T-helper 2 cell treated with Interferon-gamma antibody and Interleukin-4, amounts not matched to agents 5 μg/mL and 100 μg/mL, for 36 hours (primary cell): ENCODE measurements around the gene SLFN12.
A peak's percentile ranks its signal among the peaks of the same experiment; 100 is the strongest.
"Not testable (repeated sequence)": the region's sequence is repeated elsewhere in the genome, so short reads cannot be mapped to it uniquely, and the experiment has no call there.

Experiments used
- DNase-seq: peaks from one replicate; pipeline ENCODE4 v3.0.0; 2021; ENCODE audit warnings: low spot score
- H3K27ac Mint-ChIP-seq: one replicate; pipeline ENCODE4 v1.8.0; 2021; ENCODE audit warnings: mild to moderate bottlenecking, mixed read lengths
- H3K27me3 Mint-ChIP-seq: one replicate; pipeline ENCODE4 v1.8.0; 2021; ENCODE audit warnings: low read depth, mixed read lengths
- H3K36me3 Mint-ChIP-seq: one replicate; pipeline ENCODE4 v1.8.0; 2021; ENCODE audit warnings: low read depth, mixed read lengths
- H3K4me1 Mint-ChIP-seq: one replicate; pipeline ENCODE4 v1.8.0; 2021; ENCODE audit warnings: low read depth, mixed read lengths
- H3K4me3 Mint-ChIP-seq: one replicate; pipeline ENCODE4 v1.8.0; 2022; ENCODE audit warnings: mild to moderate bottlenecking, moderate library complexity, mixed read lengths
- H3K9me3 Mint-ChIP-seq: one replicate; pipeline ENCODE4 v1.8.0; 2021; ENCODE audit warnings: mixed read lengths

Gene SLFN12

DNA sequence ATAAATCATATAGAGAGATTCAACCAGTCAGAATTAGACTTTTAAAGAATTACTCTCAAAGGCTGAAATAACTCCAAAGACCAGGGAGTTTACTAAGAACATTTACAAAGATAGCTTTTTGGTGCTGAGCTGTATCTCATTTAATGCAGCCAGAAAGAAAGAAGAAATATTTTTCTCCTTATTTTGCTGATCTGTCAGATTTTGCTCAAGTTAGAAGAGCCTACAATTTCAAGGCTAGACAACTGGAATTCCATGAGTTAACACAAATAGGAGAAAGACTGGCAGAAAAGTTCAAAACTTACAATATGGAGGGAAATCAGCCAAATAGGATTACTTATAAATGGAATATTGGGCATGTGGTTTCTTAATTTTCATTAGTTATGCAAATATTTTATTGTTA lies 6.1 kb upstream of the SLFN12 start:
- H3K4me3 Mint-ChIP-seq = no peak overlapping the region
- H3K9me3 Mint-ChIP-seq = no peaks in the 10 kb centered on the region
- H3K4me1 Mint-ChIP-seq = peaks cover 8% of the 10 kb centered on the region
- DNase-seq = no peak
- H3K36me3 Mint-ChIP-seq = peaks cover 37% of the 10 kb centered on the region
- H3K27me3 Mint-ChIP-seq = no peaks in the 10 kb centered on the region
- H3K27ac Mint-ChIP-seq = no peak overlapping the region

DNA sequence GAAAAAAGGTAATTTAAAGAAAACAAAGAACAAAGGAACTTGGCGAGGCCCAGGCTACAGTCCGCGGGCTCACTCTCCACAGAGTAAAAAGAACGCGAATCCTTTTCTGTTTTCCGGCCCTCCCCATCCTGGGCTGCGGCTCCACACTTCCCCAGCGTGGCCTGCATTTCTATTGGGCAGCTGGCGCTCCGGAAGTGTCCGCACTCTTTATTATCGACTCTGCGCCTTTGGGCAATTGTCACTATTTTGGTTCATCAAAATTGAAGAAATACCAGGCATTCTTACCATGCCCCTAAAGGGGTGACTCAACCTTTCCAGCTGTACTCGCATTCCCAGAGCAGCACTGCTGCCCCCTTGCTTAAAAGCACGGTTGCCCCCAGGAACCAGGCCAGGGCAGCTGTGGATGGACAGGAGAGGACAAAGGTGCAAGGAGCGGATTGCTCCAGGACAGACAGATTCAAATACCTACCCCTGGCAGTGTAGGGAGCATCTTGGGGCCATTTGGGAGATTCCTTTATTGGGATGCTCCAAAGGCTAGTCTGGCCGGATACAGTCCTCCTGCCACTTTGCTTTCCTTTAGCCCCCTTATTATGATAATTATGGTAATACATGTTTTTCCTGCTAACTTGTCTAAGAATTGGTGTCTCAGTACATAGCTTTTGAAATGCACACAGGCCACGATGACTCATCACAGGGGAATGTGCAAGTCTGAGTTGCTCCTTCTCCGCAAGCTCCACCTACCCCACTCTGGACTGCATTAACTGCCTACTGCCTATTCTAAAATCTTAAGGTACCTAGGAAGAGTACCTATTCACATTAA lies 985 bp upstream of the SLFN12 start:
- Mint-ChIP-seq H3K27ac (peak overlapping the region; percentile 63), H3K4me3 (peak overlapping the region; percentile 88), H3K27me3 (no peaks in the 10 kb centered on the region), H3K36me3 (peaks cover 25% of the 10 kb centered on the region), H3K9me3 (no peaks in the 10 kb centered on the region), H3K4me1 (peaks cover 37% of the 10 kb centered on the region)
- peak; percentile 69 for DNase-seq

DNA sequence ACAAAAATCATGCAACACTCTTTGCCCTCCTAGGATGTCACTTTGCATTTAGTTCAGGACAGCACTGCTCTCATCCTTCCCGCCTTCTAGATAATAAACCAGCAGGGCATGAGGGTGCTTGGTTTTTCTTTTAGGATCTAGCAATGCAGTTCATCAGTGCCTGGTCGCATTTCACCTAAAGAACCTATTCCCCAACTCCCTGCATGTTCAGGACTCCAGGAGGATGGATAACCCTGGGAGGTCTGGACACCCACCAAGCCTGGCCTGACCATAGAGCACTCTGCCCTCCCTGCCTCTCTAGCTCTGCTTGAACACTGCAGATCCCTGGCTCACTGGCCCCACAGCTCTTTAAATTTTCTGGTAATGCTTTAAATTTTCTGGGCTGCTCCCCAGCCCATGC lies 2.6 kb downstream of the SLFN12 start:
- H3K4me1 Mint-ChIP-seq = peaks cover 44% of the 10 kb centered on the region
- no peak overlapping the region for H3K4me3 Mint-ChIP-seq
- H3K36me3 Mint-ChIP-seq = peaks cover 37% of the 10 kb centered on the region
- H3K27me3 Mint-ChIP-seq = no peaks in the 10 kb centered on the region
- no peak for DNase-seq
- H3K27ac Mint-ChIP-seq = no peak overlapping the region
- no peaks in the 10 kb centered on the region for H3K9me3 Mint-ChIP-seq

DNA sequence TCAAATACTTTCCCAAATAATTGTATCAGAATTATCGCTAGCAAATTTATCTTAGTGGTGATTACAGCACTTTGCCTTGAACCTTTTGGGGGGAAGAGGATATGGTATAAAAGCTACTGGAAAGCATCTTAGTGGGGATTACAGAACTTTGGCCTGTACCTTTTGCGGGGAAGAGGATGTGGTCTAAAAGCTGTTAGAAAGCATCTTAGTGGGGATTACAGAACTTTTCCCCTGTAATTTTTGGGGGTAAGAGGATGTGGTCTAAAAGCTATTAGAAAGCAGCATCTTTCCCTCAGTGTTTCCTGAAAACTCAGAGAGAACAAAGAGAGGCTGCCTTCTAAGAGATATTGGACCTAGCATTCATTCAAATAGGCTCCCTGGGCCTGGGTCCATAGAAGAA lies 4.1 kb downstream of the SLFN12 start:
- peaks cover 34% of the 10 kb centered on the region for H3K4me1 Mint-ChIP-seq
- H3K27ac Mint-ChIP-seq = peak overlapping the region; percentile 10
- peaks cover 32% of the 10 kb centered on the region for H3K36me3 Mint-ChIP-seq
- DNase-seq = no peak
- H3K9me3 Mint-ChIP-seq = no peaks in the 10 kb centered on the region
- no peaks in the 10 kb centered on the region for H3K27me3 Mint-ChIP-seq
- peak overlapping the region; percentile 9 for H3K4me3 Mint-ChIP-seq

DNA sequence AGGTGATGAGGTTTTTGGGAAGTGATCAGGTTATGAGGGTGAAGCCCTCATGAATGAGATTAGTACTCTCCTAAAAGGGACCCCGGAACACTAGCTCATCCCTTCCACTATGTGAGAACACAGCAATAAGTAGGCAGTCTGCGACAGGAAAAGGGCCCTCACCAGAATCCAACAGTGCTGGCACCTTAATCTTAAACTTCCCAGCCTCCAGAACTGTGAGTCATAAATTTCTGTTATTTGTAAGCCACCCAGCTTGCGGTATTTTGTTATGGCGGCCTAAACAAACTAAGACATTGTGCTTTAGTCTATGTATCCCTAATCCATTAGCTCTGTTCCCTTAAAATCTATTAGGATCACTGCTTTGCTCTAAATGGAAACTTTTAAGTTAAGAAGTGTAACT lies 8.5 kb downstream of the SLFN12 start:
- Mint-ChIP-seq H3K9me3 (no peaks in the 10 kb centered on the region), H3K4me1 (peaks cover 12% of the 10 kb centered on the region), H3K36me3 (peaks cover 32% of the 10 kb centered on the region), H3K27ac (no peak overlapping the region), H3K27me3 (no peaks in the 10 kb centered on the region), H3K4me3 (no peak overlapping the region)
- DNase-seq = no peak

DNA sequence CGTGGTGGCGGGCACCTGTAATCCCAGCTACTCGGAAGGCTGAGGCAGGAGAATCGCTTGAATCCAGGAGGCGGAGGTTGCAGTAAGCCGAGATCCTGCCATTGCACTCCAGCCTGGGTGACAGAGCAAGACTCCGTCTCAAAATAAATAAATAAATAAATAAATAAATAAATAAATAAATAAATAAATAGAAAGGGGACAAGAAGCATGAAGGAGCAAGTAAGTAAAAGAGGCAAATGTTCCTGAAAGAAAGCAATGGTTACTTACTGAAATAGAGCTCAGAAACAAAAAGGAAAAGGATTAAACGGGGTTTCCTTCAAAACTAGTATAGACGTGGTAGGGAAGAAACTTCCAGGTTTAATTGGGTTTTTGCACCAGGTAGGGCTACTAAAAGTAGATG lies 11.2 kb downstream of the SLFN12 start:
- H3K4me1 Mint-ChIP-seq, H3K9me3 Mint-ChIP-seq, DNase-seq, H3K4me3 Mint-ChIP-seq, H3K27me3 Mint-ChIP-seq, H3K27ac Mint-ChIP-seq: not testable (repeated sequence)
- peaks cover 40% of the 10 kb centered on the region for H3K36me3 Mint-ChIP-seq

DNA sequence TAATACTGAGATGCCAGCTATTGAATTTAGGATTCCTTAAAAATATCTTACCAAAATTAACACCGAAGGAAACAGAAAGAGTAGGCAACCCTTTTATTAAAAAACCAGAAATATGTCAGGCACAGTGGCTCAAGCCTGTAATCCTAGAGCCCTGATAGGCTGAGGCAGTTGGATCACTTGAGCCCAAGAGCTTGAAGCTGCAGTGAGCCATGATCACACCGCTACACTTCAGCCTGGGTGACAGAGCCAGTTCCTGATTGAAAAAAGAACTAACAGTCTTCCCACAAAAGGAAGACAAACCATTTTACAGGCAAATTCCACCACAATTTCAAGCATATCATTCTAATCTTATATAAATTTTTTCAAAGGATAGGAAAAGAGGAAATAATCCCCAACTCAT lies 15.6 kb downstream of the SLFN12 start:
- H3K27me3 Mint-ChIP-seq = no peaks in the 10 kb centered on the region
- peaks cover 27% of the 10 kb centered on the region for H3K9me3 Mint-ChIP-seq
- H3K4me3 Mint-ChIP-seq = no peak overlapping the region
- DNase-seq = no peak
- H3K4me1 Mint-ChIP-seq = peaks cover 8% of the 10 kb centered on the region
- no peak overlapping the region for H3K27ac Mint-ChIP-seq
- H3K36me3 Mint-ChIP-seq = peaks cover 58% of the 10 kb centered on the region

DNA sequence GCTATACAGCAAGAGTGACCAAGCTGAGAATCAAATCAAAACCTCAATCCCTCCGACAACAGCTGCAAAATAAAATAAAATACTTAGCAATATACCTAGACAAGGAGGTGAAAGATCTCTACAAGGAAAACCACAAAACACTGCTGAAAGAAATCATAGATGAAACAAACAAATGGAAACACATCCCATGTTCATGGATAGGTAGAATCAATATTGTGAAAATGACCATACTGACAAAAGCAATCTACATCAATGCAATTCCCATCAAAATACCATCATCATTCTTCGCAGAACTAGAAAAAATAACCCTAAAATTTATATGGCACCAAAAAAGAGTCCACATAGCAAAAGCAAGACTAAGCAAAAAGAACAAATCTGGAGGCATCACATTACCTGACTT lies 17.6 kb downstream of the SLFN12 start:
- H3K27ac Mint-ChIP-seq, DNase-seq, H3K4me3 Mint-ChIP-seq, H3K4me1 Mint-ChIP-seq, H3K27me3 Mint-ChIP-seq: not testable (repeated sequence)
- Mint-ChIP-seq H3K36me3 (peaks cover 70% of the 10 kb centered on the region), H3K9me3 (peaks cover 27% of the 10 kb centered on the region)

DNA sequence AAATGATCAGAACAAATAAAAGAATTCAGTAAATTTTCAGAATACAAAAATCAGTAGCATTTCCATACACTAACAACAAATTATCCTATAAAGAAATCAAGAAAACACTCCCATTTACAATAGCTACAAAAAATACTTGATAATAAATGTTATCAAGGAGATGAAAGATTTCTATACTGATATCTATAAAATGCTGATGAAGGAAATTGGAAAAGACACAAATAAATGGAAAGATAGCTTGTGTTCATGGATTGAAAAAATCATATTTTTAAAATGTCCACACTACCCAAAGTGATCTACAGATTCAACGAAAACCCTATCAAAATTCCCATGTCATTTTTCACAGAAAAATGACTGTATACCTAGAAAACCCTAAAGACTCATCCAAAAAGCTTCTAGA lies 18.1 kb downstream of the SLFN12 start:
- no peak for DNase-seq
- peaks cover 27% of the 10 kb centered on the region for H3K9me3 Mint-ChIP-seq
- no peak overlapping the region for H3K27ac Mint-ChIP-seq

DNA sequence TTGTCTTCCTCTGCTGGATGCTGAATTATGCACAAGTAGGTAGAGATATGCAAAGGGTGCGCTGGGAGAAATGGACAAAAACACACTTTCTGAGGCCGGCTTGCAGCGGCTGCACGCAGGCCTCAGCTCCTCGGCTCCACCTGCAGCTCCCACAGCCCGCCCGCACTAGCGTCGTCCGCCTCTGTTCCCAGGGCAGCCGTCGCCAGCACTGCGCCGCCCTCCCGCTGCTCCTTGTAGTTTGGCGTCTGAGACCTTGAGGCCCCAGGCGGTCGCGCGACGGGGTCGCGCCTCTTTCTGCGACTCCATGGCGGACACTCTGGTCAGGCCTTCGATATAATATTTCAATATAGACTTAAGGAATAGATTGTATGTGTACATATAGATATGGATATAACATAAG lies 24.8 kb downstream of the SLFN12 start:
- H3K27me3 Mint-ChIP-seq = no peaks in the 10 kb centered on the region
- no peak overlapping the region for H3K4me3 Mint-ChIP-seq
- no peak for DNase-seq
- peaks cover 41% of the 10 kb centered on the region for H3K36me3 Mint-ChIP-seq
- peaks cover 5% of the 10 kb centered on the region for H3K4me1 Mint-ChIP-seq
- no peaks in the 10 kb centered on the region for H3K9me3 Mint-ChIP-seq
- H3K27ac Mint-ChIP-seq = no peak overlapping the region

More for the DNA sequence above, 18.1 kb downstream of the SLFN12 start:
- peaks cover 68% of the 10 kb centered on the region for H3K36me3 Mint-ChIP-seq
- H3K4me3 Mint-ChIP-seq = no peak overlapping the region
- H3K27me3 Mint-ChIP-seq = no peaks in the 10 kb centered on the region
- H3K4me1 Mint-ChIP-seq = peaks cover 8% of the 10 kb centered on the region

DNA sequence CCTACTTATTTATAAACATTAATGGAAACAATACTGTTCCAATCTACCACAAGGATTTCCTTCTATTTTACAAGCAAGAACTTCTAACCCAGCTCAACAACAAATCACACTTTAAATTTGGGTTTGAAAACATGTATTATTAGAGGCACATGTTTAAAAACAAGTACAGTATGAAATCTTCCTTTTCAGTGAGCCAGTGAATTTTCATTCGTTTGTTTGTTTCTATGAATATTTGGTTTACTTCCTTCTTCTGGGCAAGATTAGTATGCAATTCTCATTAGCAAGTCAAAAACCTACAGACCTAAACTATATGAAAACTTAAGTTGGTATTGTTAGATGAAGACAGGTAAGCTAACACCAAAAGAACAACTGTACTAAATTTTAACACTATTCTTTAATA lies 25.7 kb downstream of the SLFN12 start:
- Mint-ChIP-seq H3K9me3 (no peaks in the 10 kb centered on the region), H3K36me3 (peaks cover 36% of the 10 kb centered on the region), H3K27ac (no peak overlapping the region)

DNA sequence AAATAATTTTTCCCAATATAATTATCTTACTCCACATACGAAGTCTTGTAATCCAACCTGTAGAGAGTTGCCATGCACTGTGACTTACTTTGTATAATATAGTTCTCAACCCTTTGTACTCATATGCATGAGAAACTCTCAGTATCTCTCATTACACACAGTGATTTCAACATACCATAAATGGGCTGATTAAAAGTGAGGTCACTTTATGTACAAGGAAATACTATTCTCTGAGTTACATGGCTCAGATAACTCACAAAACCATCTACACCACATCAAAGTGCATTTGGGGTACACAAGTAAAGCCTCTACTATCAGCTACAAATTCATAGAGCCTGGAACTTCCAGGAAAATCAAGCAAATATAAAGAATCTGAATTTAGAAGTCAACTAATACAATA lies 27.9 kb downstream of the SLFN12 start:
- Mint-ChIP-seq H3K27ac (no peak overlapping the region), H3K4me1 (peaks cover 5% of the 10 kb centered on the region)
- no peak for DNase-seq

More for the DNA sequence above, 25.7 kb downstream of the SLFN12 start:
- H3K27me3 Mint-ChIP-seq = no peaks in the 10 kb centered on the region
- DNase-seq = no peak
- H3K4me1 Mint-ChIP-seq = peaks cover 5% of the 10 kb centered on the region
- no peak overlapping the region for H3K4me3 Mint-ChIP-seq

DNA sequence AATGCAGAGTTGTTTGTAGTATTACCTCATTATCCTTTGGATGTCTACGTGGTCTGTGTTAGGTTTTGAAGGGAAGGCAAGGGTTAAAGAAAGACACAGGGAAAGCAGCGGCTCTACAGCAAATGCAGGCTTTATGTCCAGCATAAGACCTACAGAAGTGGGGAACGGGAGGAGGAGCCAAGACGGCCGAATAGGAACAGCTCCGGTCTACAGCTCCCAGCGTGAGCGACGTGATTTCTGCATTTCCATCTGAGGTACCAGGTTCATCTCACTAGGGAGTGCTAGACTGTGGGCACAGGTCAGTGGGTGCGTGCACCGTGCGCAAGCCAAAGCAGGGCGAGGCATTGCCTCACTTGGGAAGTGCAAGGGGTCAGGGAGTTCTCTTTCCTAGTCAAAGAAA lies 38.5 kb downstream of the SLFN12 start:
- DNase-seq, H3K27ac Mint-ChIP-seq, H3K36me3 Mint-ChIP-seq, H3K9me3 Mint-ChIP-seq, H3K4me1 Mint-ChIP-seq, H3K27me3 Mint-ChIP-seq, H3K4me3 Mint-ChIP-seq: not testable (repeated sequence)

More for the DNA sequence above, 27.9 kb downstream of the SLFN12 start:
- H3K27me3 Mint-ChIP-seq = no peaks in the 10 kb centered on the region
- peaks cover 10% of the 10 kb centered on the region for H3K9me3 Mint-ChIP-seq
- H3K36me3 Mint-ChIP-seq = peaks cover 25% of the 10 kb centered on the region
- H3K4me3 Mint-ChIP-seq = no peak overlapping the region

DNA sequence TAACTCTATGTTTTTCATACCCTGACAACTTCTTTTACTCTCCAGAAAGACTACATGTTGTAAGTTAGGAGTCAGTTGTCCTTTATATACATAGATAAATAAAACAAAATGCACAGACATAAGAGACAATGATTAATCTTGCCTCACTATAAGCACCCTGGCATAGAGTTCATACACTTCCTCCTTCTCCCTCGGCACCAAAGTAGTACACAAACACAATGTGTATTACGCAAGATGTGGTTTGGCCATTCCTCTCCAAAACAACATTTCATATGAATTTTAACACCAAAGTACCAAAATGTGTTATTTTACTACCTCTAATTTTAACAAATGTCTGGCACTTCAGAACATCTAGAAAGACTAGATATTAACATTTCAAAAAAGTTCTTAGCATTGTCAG lies 41.6 kb downstream of the SLFN12 start:
- Mint-ChIP-seq H3K9me3 (peaks cover 9% of the 10 kb centered on the region), H3K27me3 (peaks cover 5% of the 10 kb centered on the region), H3K36me3 (peaks cover 2% of the 10 kb centered on the region), H3K4me3 (no peak overlapping the region), H3K27ac (no peak overlapping the region), H3K4me1 (peaks cover 7% of the 10 kb centered on the region)
- DNase-seq = no peak

DNA sequence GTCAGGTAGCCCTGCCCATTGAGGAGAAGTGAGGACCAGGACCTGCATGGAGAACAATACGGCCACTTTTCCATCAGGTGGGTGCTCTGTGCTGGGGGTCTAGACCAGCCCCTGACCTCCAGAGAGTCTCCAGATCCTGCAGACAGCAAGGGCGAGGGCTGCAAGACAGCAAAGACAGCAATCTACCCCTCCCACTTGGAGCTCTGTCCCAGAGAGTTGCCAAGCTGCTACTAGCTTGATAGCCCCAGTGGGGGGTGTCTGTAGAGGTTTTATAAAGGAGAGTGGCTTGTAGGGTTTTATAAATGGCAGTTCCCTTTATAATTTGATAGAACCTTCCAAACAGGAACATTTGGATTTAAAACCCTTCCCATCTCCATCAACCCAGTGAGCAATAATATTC lies 42.1 kb downstream of the SLFN12 start:
- Mint-ChIP-seq H3K36me3 (peaks cover 2% of the 10 kb centered on the region), H3K9me3 (peaks cover 11% of the 10 kb centered on the region), H3K4me3 (no peak overlapping the region), H3K4me1 (peaks cover 7% of the 10 kb centered on the region), H3K27ac (no peak overlapping the region), H3K27me3 (peaks cover 4% of the 10 kb centered on the region)
- no peak for DNase-seq
